OCI-LY7 (cell line): ENCODE measurements around the gene INSRR.

ENCODE experiments used
- CTCF ChIP-seq: fragments of 200-600 bp; sonication (generic); conservative IDR thresholded peaks from 2 replicates; pipeline ENCODE4 v1.5.1; 2014; ENCODE audit warnings: mild to moderate bottlenecking, antibody characterized with exemption, low read length, moderate library complexity, mixed read lengths
- EZH2phosphoT487 ChIP-seq: fragments of 200-600 bp; sonication (generic); IDR thresholded peaks from 2 replicates; pipeline ENCODE4 v1.6.1; 2018; ENCODE audit warnings: low read depth, borderline replicate concordance, mild to moderate bottlenecking, mixed run types, antibody characterized with exemption, low read length, moderate library complexity, mixed read lengths

DNA sequence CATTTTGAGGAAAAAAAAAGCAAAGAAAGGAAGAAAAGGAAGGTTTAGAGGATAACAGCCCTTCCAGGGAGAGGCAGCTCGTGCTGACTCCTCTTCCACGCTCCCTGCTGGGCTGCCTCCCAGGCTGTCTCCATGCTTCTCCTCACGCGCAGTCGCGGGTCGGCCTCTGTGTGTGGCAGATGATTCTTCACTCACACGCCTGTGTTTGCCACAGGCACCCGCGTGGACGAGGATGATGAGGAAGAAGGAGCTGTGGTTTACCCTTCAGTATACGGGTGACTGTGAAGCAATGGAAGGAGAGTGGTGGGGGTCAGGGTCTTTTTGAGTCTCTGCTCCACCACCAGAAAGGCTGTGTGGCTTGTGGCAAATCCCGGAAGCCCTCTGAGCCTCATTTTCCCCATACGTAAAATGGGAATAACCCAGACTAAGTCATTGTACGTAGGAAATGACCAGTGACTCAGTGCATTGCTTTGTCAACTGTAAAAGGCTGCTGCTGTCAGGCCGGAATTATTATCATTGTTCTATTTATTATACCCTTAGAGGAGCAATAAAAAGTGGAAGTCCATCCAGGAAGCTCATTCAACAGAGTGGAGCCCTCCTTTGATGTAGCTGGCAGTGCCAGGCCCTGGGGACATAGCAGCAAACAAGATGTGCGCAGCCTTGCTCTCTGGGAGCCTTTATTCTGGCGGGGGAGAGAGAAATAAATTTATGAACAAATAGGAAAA, 30.4 kb downstream of the INSRR start:
- TF ChIP-seq CTCF (no peak), EZH2phosphoT487 (no peak)
